Sigmoid colon (tissue), 4 donors: ENCODE measurements around the gene AIG1.

Source experiments
- EP300 ChIP-seq, 4 donors: sonication (generic); formaldehyde crosslinking; IDR thresholded peaks; one replicate each; pipeline ENCODE4 v1.6.1; 2017; ENCODE audit warnings: antibody characterized with exemption in 4 of 4
- POLR2A ChIP-seq, 2 donors: fragments of 450-650 bp; IDR thresholded peaks; one replicate each; pipeline ENCODE4 v1.6.1; 2016; ENCODE audit warnings: antibody characterized with exemption in 2 of 2, mild to moderate bottlenecking in 2 of 2, moderate library complexity in 2 of 2
- TF ChIP-seq, protein P1 (sequence below), 4 experiments: fragments of 450-650 bp in 3 of 4; fragments of 200-600 bp in 1 of 4; IDR thresholded peaks; one replicate each; pipeline ENCODE4 v1.5.1; 2016 to 2019; ENCODE audit warnings: antibody characterized with exemption in 4 of 4, mild to moderate bottlenecking in 3 of 4, moderate library complexity in 2 of 4

DNA sequence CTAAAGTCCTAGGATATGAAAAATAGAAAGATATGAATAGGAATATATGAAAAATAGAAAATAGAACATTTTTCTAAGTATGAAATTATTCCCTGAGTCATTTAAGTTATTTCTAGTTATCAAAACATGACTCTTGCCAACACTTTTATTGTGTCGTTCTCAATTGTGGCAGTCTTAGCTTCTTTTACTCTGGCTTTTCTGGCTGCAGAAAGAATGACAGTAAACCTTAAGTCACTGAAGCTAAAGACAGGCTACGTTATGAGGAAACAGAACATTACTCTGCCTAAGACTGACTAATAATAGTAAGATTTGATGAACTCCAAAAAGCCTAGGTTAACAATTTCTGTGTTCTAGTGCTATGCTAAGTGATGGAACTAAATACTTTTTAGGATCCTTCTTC is 74.6 kb downstream of the AIG1 start:
- TF ChIP-seq POLR2A (IDR thresholded peaks at IDR 0.05) = no peak
- TF ChIP-seq, protein P1, sequence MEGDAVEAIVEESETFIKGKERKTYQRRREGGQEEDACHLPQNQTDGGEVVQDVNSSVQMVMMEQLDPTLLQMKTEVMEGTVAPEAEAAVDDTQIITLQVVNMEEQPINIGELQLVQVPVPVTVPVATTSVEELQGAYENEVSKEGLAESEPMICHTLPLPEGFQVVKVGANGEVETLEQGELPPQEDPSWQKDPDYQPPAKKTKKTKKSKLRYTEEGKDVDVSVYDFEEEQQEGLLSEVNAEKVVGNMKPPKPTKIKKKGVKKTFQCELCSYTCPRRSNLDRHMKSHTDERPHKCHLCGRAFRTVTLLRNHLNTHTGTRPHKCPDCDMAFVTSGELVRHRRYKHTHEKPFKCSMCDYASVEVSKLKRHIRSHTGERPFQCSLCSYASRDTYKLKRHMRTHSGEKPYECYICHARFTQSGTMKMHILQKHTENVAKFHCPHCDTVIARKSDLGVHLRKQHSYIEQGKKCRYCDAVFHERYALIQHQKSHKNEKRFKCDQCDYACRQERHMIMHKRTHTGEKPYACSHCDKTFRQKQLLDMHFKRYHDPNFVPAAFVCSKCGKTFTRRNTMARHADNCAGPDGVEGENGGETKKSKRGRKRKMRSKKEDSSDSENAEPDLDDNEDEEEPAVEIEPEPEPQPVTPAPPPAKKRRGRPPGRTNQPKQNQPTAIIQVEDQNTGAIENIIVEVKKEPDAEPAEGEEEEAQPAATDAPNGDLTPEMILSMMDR (IDR thresholded peaks at IDR 0.05) = no peak
- TF ChIP-seq EP300 (IDR thresholded peaks at IDR 0.05) = no peak
